A549 (cell line): Measurements from ENCODE around the gene DEFB116. TPM values are rescaled to one million over a fixed set of nuclear protein-coding genes. Genes with fewer than 3 reads are reported as not detected.

Experiments used
- ATAC-seq, 2 experiments: fragments of 200-7000 bp in 1 of 2; fragments of >200 bp in 1 of 2; cut with Nextera tagmentation in 1 of 2; cut with Tn5 transposase in 1 of 2; 3 replicates each; pipeline versions ENCODE4 v1.8.0 to v1.9.1; 2018 to 2020; ENCODE audit warnings: mild to moderate bottlenecking in 1 of 2, moderate library complexity in 1 of 2
- CTCF ChIA-PET: fragments of 300-600 bp; sonication (Branson Sonifier 250); formaldehyde crosslinking; extraction: SDS; loops from one replicate; lab custom pipeline; 2021; ENCODE audit warnings: antibody characterized with exemption, inconsistent platforms; lab: Yijun Ruan, JAX
- POLR2A ChIA-PET: fragments of 350-600 bp; formaldehyde crosslinking; extraction: SDS; loops from one replicate; lab custom pipeline; 2021; ENCODE audit warnings: antibody characterized with exemption, inconsistent platforms; lab: Yijun Ruan, JAX
- DNase-seq, 2 experiments: peaks; one replicate each; pipeline versions ENCODE4 v3.0.0 to v3.0.0-alpha.2; 2011 to 2016; ENCODE audit warnings: low read depth in 1 of 2, low spot score in 1 of 2
- FAIRE-seq: peaks from 2 replicates; lab custom pipeline; 2011; peaks lifted over from hg19 to GRCh38; lab: Jason Lieb, UNC
- H3K27ac ChIP-seq, 2 experiments: fragments of >200 bp; sonication (Bioruptor Twin); formaldehyde crosslinking; 3 replicates each; pipeline ENCODE4 v1.5.1; 2016 to 2017
- H3K4me1 ChIP-seq: fragments of >200 bp; sonication (Bioruptor Twin); formaldehyde crosslinking; 3 replicates; pipeline ENCODE4 v1.6.1; 2016
- H3K4me2 ChIP-seq: fragments of >200 bp; sonication (Bioruptor Twin); formaldehyde crosslinking; 3 replicates; pipeline ENCODE4 v1.6.1; 2016
- H3K4me3 ChIP-seq: fragments of >200 bp; sonication (Bioruptor Twin); formaldehyde crosslinking; 3 replicates; pipeline ENCODE4 v1.5.1; 2016
- H3K9me3 ChIP-seq: fragments of >200 bp; sonication (Bioruptor Twin); formaldehyde crosslinking; 3 replicates; pipeline ENCODE4 v1.6.1; 2016
- CBX2 ChIP-seq: fragments of 200-600 bp; sonication (generic); IDR thresholded peaks from 2 replicates; pipeline ENCODE4 v1.6.1; 2016; ENCODE audit warnings: low read depth, mild to moderate bottlenecking, borderline replicate concordance
- CBX8 ChIP-seq: fragments of 200-600 bp; sonication (generic); IDR thresholded peaks from 2 replicates; pipeline ENCODE4 v1.6.1; 2016
- FOSL2 ChIP-seq, 2 experiments: fragments of 450-650 bp in 1 of 2; fragments of >200 bp in 1 of 2; sonication (Bioruptor Twin) in 1 of 2; formaldehyde crosslinking; IDR thresholded peaks; 2 replicates each; pipeline versions ENCODE4 v1.5.0 to v1.6.1; 2016 to 2020; ENCODE audit warnings: mild to moderate bottlenecking in 1 of 2, moderate library complexity in 1 of 2
- FOXS1 ChIP-seq: fragments of 250-450 bp; sonication (Bioruptor Pico); IDR thresholded peaks from 2 replicates; pipeline ENCODE4 v1.5.0; 2020; ENCODE audit warnings: mild to moderate bottlenecking, moderate library complexity
- GATA3 ChIP-seq: IDR thresholded peaks from 2 replicates; pipeline ENCODE4 v1.6.1; 2012; ENCODE audit warnings: borderline replicate concordance
- HOXB5 ChIP-seq: fragments of 250-450 bp; sonication (Bioruptor Pico); IDR thresholded peaks from 2 replicates; pipeline ENCODE4 v1.5.0; 2020; ENCODE audit warnings: mild to moderate bottlenecking, moderate library complexity
- KDM1A ChIP-seq: fragments of 200-600 bp; sonication (generic); IDR thresholded peaks from 2 replicates; pipeline ENCODE4 v1.6.1; 2016; ENCODE audit warnings: low read depth, mild to moderate bottlenecking
- KDM5A ChIP-seq: fragments of 200-600 bp; sonication (generic); IDR thresholded peaks from 2 replicates; pipeline ENCODE4 v1.6.1; 2016; ENCODE audit warnings: antibody characterized with exemption, mild to moderate bottlenecking
- MYC ChIP-seq: IDR thresholded peaks from 2 replicates; pipeline ENCODE4 v1.6.1; 2012; ENCODE audit warnings: mild to moderate bottlenecking, inconsistent platforms, low read length, improper control_type of control experiment, borderline replicate concordance
- NFE2L2 ChIP-seq: fragments of 150-350 bp; conservative IDR thresholded peaks from 2 replicates; pipeline ENCODE4 v1.6.1; 2014; ENCODE audit warnings: low read length
- NR3C1 ChIP-seq: fragments of >200 bp; sonication (Bioruptor Twin); formaldehyde crosslinking; IDR thresholded peaks from 3 replicates; pipeline ENCODE4 v1.6.1; 2017
- PHF8 ChIP-seq: fragments of 200-600 bp; sonication (generic); IDR thresholded peaks from 2 replicates; pipeline ENCODE4 v1.6.1; 2016; ENCODE audit warnings: low read depth, mild to moderate bottlenecking, antibody characterized with exemption, moderate library complexity, borderline replicate concordance
- POLR2AphosphoS2 ChIP-seq: conservative IDR thresholded peaks from 2 replicates; pipeline ENCODE4 v1.6.1; 2012; ENCODE audit warnings: low read length, improper control_type of control experiment, inconsistent platforms
- RFX5 ChIP-seq: fragments of 450-650 bp; IDR thresholded peaks from 2 replicates; pipeline ENCODE4 v1.7.1; 2014; ENCODE audit warnings: antibody characterized with exemption, mild to moderate bottlenecking, moderate library complexity
- SMC3 ChIP-seq: fragments of >200 bp; sonication (Bioruptor Twin); formaldehyde crosslinking; IDR thresholded peaks from 3 replicates; pipeline ENCODE4 v1.6.1; 2018; ENCODE audit warnings: inconsistent platforms
- SREBF2 ChIP-seq: fragments of 450-650 bp; IDR thresholded peaks from 2 replicates; pipeline ENCODE4 v1.6.1; 2014; ENCODE audit warnings: mild to moderate bottlenecking, moderate library complexity
- TFCP2L1 ChIP-seq: fragments of 250-450 bp; sonication (Bioruptor Pico); IDR thresholded peaks from 2 replicates; pipeline ENCODE4 v1.5.0; 2021; ENCODE audit warnings: mild to moderate bottlenecking
- ZC3H11A ChIP-seq: fragments of 450-650 bp; IDR thresholded peaks from 2 replicates; pipeline ENCODE4 v1.6.1; 2014; ENCODE audit warnings: antibody characterized with exemption, mild to moderate bottlenecking
- ZFP36 ChIP-seq: fragments of 450-650 bp; IDR thresholded peaks from 2 replicates; pipeline ENCODE4 v1.6.1; 2014; ENCODE audit warnings: borderline replicate concordance; ENCODE audit not compliant: partially characterized antibody
- ZSCAN20 ChIP-seq: fragments of 250-450 bp; sonication (Bioruptor Pico); IDR thresholded peaks from 2 replicates; pipeline ENCODE4 v1.8.0; 2022; ENCODE audit warnings: mild to moderate bottlenecking, moderate library complexity
- WGBS: methylation state at CpG from one replicate; pipeline ENCODE4 v1.1.6; 2017; ENCODE audit errors: missing lambda C conversion rate; 5-methylcytosine and 5-hydroxymethylcytosine counted together
- polyA plus RNA-seq, 4 experiments: library from polyadenylated mRNA; depleted of rRNA in 3 of 4; stranded (reverse); fragments of >200 nt; fragmentation: RNase III in 1 of 4; extraction: RNeasy Plus Mini Kit Qiagen cat#74134 plus additional on column Dnase treatment in 1 of 4; gene quantifications; 2 replicates in 3 of 4; 3 replicates in 1 of 4; pipeline ENCODE4 v1.2.3, GENCODE V29; 2011 to 2017
- TF ChIP-seq, protein P1 (sequence below): fragments of 200-600 bp; sonication (generic); IDR thresholded peaks from 2 replicates; pipeline ENCODE4 v1.6.1; 2016; ENCODE audit warnings: antibody characterized with exemption, mild to moderate bottlenecking, moderate library complexity
- TF ChIP-seq, protein P2 (sequence below): fragments of 250-450 bp; sonication (Bioruptor Pico); IDR thresholded peaks from 2 replicates; pipeline ENCODE4 v1.5.0; 2021; ENCODE audit warnings: mild to moderate bottlenecking, moderate library complexity, borderline replicate concordance
- TF ChIP-seq, protein P3 (sequence below): fragments of 250-450 bp; sonication (Bioruptor Pico); IDR thresholded peaks from 2 replicates; pipeline ENCODE4 v1.5.0; 2020; ENCODE audit warnings: low read depth, mild to moderate bottlenecking, moderate library complexity
- TF ChIP-seq, protein P4 (sequence below): fragments of >200 bp; sonication (Bioruptor Twin); formaldehyde crosslinking; IDR thresholded peaks from 3 replicates; pipeline ENCODE4 v1.5.1; 2016

The DEFB116 gene
- polyA plus RNA-seq, 2 of the 4 experiments (the other 2 are of a cell fraction) = not detected

DNA sequence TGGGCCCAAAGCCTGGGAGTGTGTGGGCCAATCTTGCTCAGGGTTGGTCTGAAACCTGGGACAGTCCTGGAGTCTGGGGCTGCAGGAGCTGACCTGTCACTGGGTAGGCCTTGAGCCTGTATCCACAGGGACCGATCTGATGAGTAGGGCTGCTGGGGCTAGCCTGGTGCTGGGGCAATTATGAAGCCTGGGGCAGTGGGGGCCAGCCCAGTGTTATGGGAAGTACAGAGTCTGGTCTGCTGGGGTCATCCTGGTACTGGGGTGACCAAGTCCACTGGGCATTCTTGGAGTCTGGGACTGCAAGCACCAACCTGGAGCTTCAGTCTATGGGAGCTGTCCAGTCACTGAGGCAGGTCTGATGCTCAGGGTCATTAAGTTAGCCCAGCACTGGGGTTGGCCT lies 30.2 kb downstream of the DEFB116 start:
- H3K4me1 ChIP-seq = no peaks in the 10 kb centered on the region
- FAIRE-seq = no peak
- H3K4me2 ChIP-seq = no peak overlapping the region
- DNase-seq = no peak
- WGBS = no CpG with 5 or more reads among the region's 1 CpG
- no peak for TF ChIP-seq KDM1A
- TF ChIP-seq ZC3H11A = no peak
- TF ChIP-seq NR3C1 = no peak
- no peak for TF ChIP-seq FOXS1 (CRISPR knock-in tag)
- TF ChIP-seq, protein P1, sequence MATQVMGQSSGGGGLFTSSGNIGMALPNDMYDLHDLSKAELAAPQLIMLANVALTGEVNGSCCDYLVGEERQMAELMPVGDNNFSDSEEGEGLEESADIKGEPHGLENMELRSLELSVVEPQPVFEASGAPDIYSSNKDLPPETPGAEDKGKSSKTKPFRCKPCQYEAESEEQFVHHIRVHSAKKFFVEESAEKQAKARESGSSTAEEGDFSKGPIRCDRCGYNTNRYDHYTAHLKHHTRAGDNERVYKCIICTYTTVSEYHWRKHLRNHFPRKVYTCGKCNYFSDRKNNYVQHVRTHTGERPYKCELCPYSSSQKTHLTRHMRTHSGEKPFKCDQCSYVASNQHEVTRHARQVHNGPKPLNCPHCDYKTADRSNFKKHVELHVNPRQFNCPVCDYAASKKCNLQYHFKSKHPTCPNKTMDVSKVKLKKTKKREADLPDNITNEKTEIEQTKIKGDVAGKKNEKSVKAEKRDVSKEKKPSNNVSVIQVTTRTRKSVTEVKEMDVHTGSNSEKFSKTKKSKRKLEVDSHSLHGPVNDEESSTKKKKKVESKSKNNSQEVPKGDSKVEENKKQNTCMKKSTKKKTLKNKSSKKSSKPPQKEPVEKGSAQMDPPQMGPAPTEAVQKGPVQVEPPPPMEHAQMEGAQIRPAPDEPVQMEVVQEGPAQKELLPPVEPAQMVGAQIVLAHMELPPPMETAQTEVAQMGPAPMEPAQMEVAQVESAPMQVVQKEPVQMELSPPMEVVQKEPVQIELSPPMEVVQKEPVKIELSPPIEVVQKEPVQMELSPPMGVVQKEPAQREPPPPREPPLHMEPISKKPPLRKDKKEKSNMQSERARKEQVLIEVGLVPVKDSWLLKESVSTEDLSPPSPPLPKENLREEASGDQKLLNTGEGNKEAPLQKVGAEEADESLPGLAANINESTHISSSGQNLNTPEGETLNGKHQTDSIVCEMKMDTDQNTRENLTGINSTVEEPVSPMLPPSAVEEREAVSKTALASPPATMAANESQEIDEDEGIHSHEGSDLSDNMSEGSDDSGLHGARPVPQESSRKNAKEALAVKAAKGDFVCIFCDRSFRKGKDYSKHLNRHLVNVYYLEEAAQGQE = no peak
- no peak for TF ChIP-seq FOSL2 (IDR thresholded peaks at IDR 0.05)
- TF ChIP-seq FOSL2 (CRISPR knock-in tag; IDR thresholded peaks at IDR 0.05) = no peak
- TF ChIP-seq POLR2AphosphoS2 = no peak
- TF ChIP-seq TFCP2L1 (CRISPR knock-in tag) = no peak
- no peak for TF ChIP-seq CBX8
- no peak for TF ChIP-seq SREBF2
- TF ChIP-seq, protein P2, sequence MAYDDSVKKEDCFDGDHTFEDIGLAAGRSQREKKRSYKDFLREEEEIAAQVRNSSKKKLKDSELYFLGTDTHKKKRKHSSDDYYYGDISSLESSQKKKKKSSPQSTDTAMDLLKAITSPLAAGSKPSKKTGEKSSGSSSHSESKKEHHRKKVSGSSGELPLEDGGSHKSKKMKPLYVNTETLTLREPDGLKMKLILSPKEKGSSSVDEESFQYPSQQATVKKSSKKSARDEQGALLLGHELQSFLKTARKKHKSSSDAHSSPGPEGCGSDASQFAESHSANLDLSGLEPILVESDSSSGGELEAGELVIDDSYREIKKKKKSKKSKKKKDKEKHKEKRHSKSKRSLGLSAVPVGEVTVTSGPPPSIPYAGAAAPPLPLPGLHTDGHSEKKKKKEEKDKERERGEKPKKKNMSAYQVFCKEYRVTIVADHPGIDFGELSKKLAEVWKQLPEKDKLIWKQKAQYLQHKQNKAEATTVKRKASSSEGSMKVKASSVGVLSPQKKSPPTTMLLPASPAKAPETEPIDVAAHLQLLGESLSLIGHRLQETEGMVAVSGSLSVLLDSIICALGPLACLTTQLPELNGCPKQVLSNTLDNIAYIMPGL = no peak
- no peak for TF ChIP-seq GATA3
- no peak for TF ChIP-seq SMC3
- no peak for TF ChIP-seq ZFP36
- TF ChIP-seq ZSCAN20 (CRISPR knock-in tag) = no peak
- TF ChIP-seq KDM5A = no peak
- TF ChIP-seq RFX5 = no peak
- TF ChIP-seq PHF8 = no peak
- no peak for TF ChIP-seq NFE2L2
- no peaks in the 10 kb centered on the region; the same call in 2 of the 3 replicates for H3K9me3 ChIP-seq
- POLR2A ChIA-PET = no interaction called here
- no peak overlapping the region for H3K4me3 ChIP-seq
- H3K27ac ChIP-seq = no peak overlapping the region
- CTCF ChIA-PET = interaction anchor here (0.6 kb wide), 1 partner anchor 18 kb away, joined by 3 read pairs; no protein-coding TSS in a partner anchor
- no peak for ATAC-seq

DNA sequence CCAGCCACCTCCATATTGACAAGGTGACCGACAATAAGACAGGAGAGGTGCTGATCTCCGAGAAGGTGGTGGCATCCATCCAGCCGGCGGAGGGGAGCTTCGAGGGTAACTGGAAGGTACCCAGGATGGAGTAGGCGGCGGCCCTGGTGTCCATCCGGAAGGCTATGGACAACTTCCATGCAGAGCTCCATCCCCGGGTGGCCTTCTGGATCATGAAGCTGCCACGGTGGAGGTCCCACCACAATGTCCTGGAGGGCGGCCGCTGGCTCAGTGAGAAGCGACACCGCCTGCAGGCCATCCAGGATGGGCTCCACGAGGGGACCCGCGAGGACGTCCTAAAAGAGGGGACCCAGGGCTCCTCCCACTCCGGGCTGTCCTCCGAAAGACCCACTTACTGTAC lies 33.9 kb downstream of the DEFB116 start:
- no peak overlapping the region for H3K27ac ChIP-seq
- TF ChIP-seq HOXB5 (CRISPR knock-in tag) (no peak), NR3C1 (no peak), MYC (no peak), CBX8 (no peak), CBX2 (no peak), TFCP2L1 (CRISPR knock-in tag) (no peak), NFE2L2 (no peak), KDM5A (no peak), GATA3 (no peak)
- TF ChIP-seq, protein P3, sequence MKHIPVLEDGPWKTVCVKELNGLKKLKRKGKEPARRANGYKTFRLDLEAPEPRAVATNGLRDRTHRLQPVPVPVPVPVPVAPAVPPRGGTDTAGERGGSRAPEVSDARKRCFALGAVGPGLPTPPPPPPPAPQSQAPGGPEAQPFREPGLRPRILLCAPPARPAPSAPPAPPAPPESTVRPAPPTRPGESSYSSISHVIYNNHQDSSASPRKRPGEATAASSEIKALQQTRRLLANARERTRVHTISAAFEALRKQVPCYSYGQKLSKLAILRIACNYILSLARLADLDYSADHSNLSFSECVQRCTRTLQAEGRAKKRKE (CRISPR knock-in tag) = no peak
- TF ChIP-seq, protein P4, sequence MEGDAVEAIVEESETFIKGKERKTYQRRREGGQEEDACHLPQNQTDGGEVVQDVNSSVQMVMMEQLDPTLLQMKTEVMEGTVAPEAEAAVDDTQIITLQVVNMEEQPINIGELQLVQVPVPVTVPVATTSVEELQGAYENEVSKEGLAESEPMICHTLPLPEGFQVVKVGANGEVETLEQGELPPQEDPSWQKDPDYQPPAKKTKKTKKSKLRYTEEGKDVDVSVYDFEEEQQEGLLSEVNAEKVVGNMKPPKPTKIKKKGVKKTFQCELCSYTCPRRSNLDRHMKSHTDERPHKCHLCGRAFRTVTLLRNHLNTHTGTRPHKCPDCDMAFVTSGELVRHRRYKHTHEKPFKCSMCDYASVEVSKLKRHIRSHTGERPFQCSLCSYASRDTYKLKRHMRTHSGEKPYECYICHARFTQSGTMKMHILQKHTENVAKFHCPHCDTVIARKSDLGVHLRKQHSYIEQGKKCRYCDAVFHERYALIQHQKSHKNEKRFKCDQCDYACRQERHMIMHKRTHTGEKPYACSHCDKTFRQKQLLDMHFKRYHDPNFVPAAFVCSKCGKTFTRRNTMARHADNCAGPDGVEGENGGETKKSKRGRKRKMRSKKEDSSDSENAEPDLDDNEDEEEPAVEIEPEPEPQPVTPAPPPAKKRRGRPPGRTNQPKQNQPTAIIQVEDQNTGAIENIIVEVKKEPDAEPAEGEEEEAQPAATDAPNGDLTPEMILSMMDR = no peak
- DNase-seq = no peak
- no peaks in the 10 kb centered on the region for H3K4me1 ChIP-seq
- no peak overlapping the region for H3K4me2 ChIP-seq
- no peaks in the 10 kb centered on the region; the same call in 2 of the 3 replicates for H3K9me3 ChIP-seq
- FAIRE-seq = no peak
- POLR2A ChIA-PET = no interaction called here
- ATAC-seq = no peak
- CTCF ChIA-PET = interaction anchor here (2.6 kb wide), 1 partner anchor 14 kb away, joined by 12 read pairs; no protein-coding TSS in a partner anchor
- H3K4me3 ChIP-seq = no peak overlapping the region
- WGBS = 31% methylated on average over 19 of the region's 20 CpGs
